Measurements from ENCODE around the gene YWHAQ.
A peak's percentile ranks its signal among the peaks of the same experiment; 100 is the strongest.
"Not testable (repeated sequence)": the region's sequence is repeated elsewhere in the genome, so short reads cannot be mapped to it uniquely, and the experiment has no call there.

Gene YWHAQ

GRCh38 chr2:9573013-9573720 lies 57.6 kb downstream of the YWHAQ start:
- TF ChIP-seq ZNF274 (IDR thresholded peaks at IDR 0.05; ENCODE audit: low read depth, low read length) = no peak
- H3K4me3 ChIP-seq (ENCODE audit: low read length) = no peak overlapping the region

- H3K4me3 ChIP-seq (ENCODE audit: low read length) = no peak overlapping the region
- no peak for TF ChIP-seq ZNF274 (IDR thresholded peaks at IDR 0.05; ENCODE audit: low read depth, low read length)
Measured at GRCh38 chr2:9570182-9571060, 60.4 kb downstream of the YWHAQ start.

- no peak for TF ChIP-seq ZNF274 (IDR thresholded peaks at IDR 0.05; ENCODE audit: low read depth, low read length)
- H3K4me3 ChIP-seq (ENCODE audit: low read length) = no peak overlapping the region
Measured at GRCh38 chr2:9565436-9566153, 65.2 kb downstream of the YWHAQ start.

GRCh38 chr2:9560628-9561027 lies 70.2 kb downstream of the YWHAQ start:
- no peak overlapping the region for H3K4me3 ChIP-seq (ENCODE audit: low read length)
- no peak for TF ChIP-seq ZNF274 (IDR thresholded peaks at IDR 0.05; ENCODE audit: low read depth, low read length)

- no peak for TF ChIP-seq ZNF274 (IDR thresholded peaks at IDR 0.05; ENCODE audit: low read depth, low read length)
- no peak overlapping the region for H3K4me3 ChIP-seq (ENCODE audit: low read length)
Measured at GRCh38 chr2:9558948-9559381, 71.8 kb downstream of the YWHAQ start.

- no peak for TF ChIP-seq ZNF274 (IDR thresholded peaks at IDR 0.05; ENCODE audit: low read depth, low read length)
- H3K4me3 ChIP-seq (ENCODE audit: low read length) = peak overlapping the region; percentile 100
Measured at GRCh38 chr2:9556121-9556743, 74.6 kb downstream of the YWHAQ start.

- no peak for TF ChIP-seq ZNF274 (IDR thresholded peaks at IDR 0.05; ENCODE audit: low read depth, low read length)
Measured at GRCh38 chr2:9555297-9556120, 75.3 kb downstream of the YWHAQ start, which contains the start of gene ADAM17. Gene ADAM17, minus strand, starts transcription at chr2:9555830. Its CDS starts 225 bp downstream, at chr2:9555605.

GRCh38 chr2:9554921-9555296 lies 75.9 kb downstream of the YWHAQ start:
- no peak for TF ChIP-seq ZNF274 (IDR thresholded peaks at IDR 0.05; ENCODE audit: low read depth, low read length)
- H3K4me3 ChIP-seq (ENCODE audit: low read length) = peak overlapping the region; percentile 92

More at GRCh38 chr2:9555297-9556120, 75.3 kb downstream of the YWHAQ start, which contains the start of gene ADAM17:
- H3K4me3 ChIP-seq (ENCODE audit: low read length) = peak within 1 kb of the TSS; percentile 100

- H3K4me3 ChIP-seq (ENCODE audit: low read length) = no peak overlapping the region; the same call in 1 of the 2 replicates
- no peak for TF ChIP-seq ZNF274 (IDR thresholded peaks at IDR 0.05; ENCODE audit: low read depth, low read length)
Measured at GRCh38 chr2:9552219-9553178, 78.3 kb downstream of the YWHAQ start.

GRCh38 chr2:9550859-9551391 lies 79.9 kb downstream of the YWHAQ start:
- H3K4me3 ChIP-seq (ENCODE audit: low read length) = not testable (repeated sequence)

GRCh38 chr2:9549420-9549819 lies 81.4 kb downstream of the YWHAQ start:
- no peak for TF ChIP-seq ZNF274 (IDR thresholded peaks at IDR 0.05; ENCODE audit: low read depth, low read length)
- H3K4me3 ChIP-seq (ENCODE audit: low read length) = peak overlapping the region; percentile 12; the same call in 1 of the 2 replicates

- TF ChIP-seq ZNF274 (IDR thresholded peaks at IDR 0.05; ENCODE audit: low read depth, low read length) = no peak
- H3K4me3 ChIP-seq (ENCODE audit: low read length) = peak overlapping the region; percentile 32; the same call in 1 of the 2 replicates
Measured at GRCh38 chr2:9548506-9548905, 82.3 kb downstream of the YWHAQ start.
